ENCODE measurements around the gene PGLYRP2. TPM values are rescaled to one million over a fixed set of nuclear protein-coding genes. Genes with fewer than 3 reads are reported as not detected.
A peak's percentile ranks its signal among the peaks of the same experiment; 100 is the strongest.

PGLYRP2 gene
- total and polyA plus RNA-seq, 7 donors: 0.60 TPM; not detected in 6

- TF ChIP-seq EP300 (IDR thresholded peaks at IDR 0.05): no peak
- no peak for TF ChIP-seq POLR2AphosphoS5 (IDR thresholded peaks at IDR 0.05)
- TF ChIP-seq POLR2A (IDR thresholded peaks at IDR 0.05): no peak
- TF ChIP-seq, protein P1, sequence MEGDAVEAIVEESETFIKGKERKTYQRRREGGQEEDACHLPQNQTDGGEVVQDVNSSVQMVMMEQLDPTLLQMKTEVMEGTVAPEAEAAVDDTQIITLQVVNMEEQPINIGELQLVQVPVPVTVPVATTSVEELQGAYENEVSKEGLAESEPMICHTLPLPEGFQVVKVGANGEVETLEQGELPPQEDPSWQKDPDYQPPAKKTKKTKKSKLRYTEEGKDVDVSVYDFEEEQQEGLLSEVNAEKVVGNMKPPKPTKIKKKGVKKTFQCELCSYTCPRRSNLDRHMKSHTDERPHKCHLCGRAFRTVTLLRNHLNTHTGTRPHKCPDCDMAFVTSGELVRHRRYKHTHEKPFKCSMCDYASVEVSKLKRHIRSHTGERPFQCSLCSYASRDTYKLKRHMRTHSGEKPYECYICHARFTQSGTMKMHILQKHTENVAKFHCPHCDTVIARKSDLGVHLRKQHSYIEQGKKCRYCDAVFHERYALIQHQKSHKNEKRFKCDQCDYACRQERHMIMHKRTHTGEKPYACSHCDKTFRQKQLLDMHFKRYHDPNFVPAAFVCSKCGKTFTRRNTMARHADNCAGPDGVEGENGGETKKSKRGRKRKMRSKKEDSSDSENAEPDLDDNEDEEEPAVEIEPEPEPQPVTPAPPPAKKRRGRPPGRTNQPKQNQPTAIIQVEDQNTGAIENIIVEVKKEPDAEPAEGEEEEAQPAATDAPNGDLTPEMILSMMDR (IDR thresholded peaks at IDR 0.05): no peak
- Histone ChIP-seq H3K27ac (no peak overlapping the region), H3K9me3 (no peaks in the 10 kb centered on the region), H3K36me3 (peaks cover 11 to 46% (median 20%) of the 10 kb centered on the region in 4 donors), H3K4me1 (peaks cover 0 to 46% (median 35%) of the 10 kb centered on the region in 4 donors), H3K27me3 (no peaks in the 10 kb centered on the region), H3K4me3 (peak overlapping the region in 1 of 4 donors; percentile 99)
- intact Hi-C loops (cut with DNase I): loop anchor here (5.0 kb wide), 2 partner anchors 53 to 163 kb away; partner anchors contain the start of gene AKAP8
- 85 to 90% methylated on average over 10 of the region's 10 CpGs for WGBS, 2 donors
- DNase-seq: no peak
Measured at GRCh38 chr19:15430526-15431120, 48.7 kb downstream of the PGLYRP2 start.

DNA sequence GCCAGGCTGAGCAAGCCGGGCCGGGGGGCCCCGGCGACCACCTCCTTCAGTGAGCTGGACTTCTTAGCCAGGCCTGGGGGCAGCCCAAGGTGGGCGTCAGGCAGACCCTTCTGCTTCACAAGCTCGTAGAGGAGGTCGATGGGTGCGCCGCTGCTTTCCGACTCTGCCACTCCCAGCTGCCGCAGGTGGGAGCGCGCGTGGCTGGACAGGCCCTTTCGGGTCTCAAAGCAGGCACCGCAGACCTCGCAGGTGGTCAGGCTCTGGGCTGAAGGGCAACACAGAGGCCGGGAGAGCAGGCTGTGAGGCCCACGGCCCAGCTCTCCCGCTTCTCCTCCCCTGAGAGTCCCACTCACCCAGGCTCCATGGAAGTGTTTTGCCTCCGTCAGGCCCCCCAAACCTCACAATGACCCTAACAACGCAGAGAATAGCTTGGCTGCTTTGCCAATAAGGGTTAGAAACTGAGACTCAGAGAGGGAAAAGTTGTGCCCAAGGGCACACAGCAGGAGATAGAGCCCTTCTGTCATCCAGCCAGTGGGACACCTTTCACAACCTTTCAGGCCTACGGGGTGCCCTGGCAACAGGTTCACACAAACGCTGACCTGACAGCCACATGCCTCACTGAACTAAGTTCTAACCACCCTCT is 49.4 kb downstream of the PGLYRP2 start:
- peaks cover 18 to 52% (median 25%) of the 10 kb centered on the region in 4 donors for H3K36me3 ChIP-seq
- 94% methylated on average over 24 of the region's 24 CpGs for WGBS, 2 donors
- H3K9me3 ChIP-seq: no peaks in the 10 kb centered on the region
- no peak for DNase-seq
- TF ChIP-seq, protein P1 (IDR thresholded peaks at IDR 0.05): no peak
- no peak overlapping the region for H3K4me3 ChIP-seq
- intact Hi-C loops (cut with DNase I): loop anchor here (5.0 kb wide), 2 partner anchors 53 to 163 kb away; partner anchors contain the start of gene AKAP8
- H3K27me3 ChIP-seq: no peaks in the 10 kb centered on the region
- H3K27ac ChIP-seq: no peak overlapping the region
- peaks cover 0 to 46% (median 35%) of the 10 kb centered on the region in 4 donors for H3K4me1 ChIP-seq

- Histone ChIP-seq H3K4me1 (peaks cover 0 to 46% (median 35%) of the 10 kb centered on the region in 4 donors), H3K27me3 (no peaks in the 10 kb centered on the region), H3K9me3 (no peaks in the 10 kb centered on the region), H3K27ac (no peak overlapping the region), H3K36me3 (peaks cover 25 to 60% (median 32%) of the 10 kb centered on the region in 4 donors), H3K4me3 (no peak overlapping the region)
- intact Hi-C loops (cut with DNase I): no loop called here
- WGBS, 2 donors: 93 to 95% methylated on average over 22 of the region's 22 CpGs
- no peak for DNase-seq
- TF ChIP-seq POLR2AphosphoS5 (IDR thresholded peaks at IDR 0.05) (no peak), POLR2A (IDR thresholded peaks at IDR 0.05) (no peak), EP300 (IDR thresholded peaks at IDR 0.05) (no peak)
- TF ChIP-seq, protein P1 (IDR thresholded peaks at IDR 0.05): no peak
Measured at GRCh38 chr19:15428956-15429824, 50.1 kb downstream of the PGLYRP2 start.

GRCh38 chr19:15427991-15428471 is 51.3 kb downstream of the PGLYRP2 start:
- WGBS, 2 donors: 96% methylated on average over 35 of the region's 35 CpGs
- peaks cover 0 to 37% (median 27%) of the 10 kb centered on the region in 4 donors for H3K4me1 ChIP-seq
- no peak overlapping the region for H3K27ac ChIP-seq
- H3K27me3 ChIP-seq: no peaks in the 10 kb centered on the region
- DNase-seq: no peak
- no peak overlapping the region for H3K4me3 ChIP-seq
- peaks cover 0 to 1% (median 0%) of the 10 kb centered on the region in 4 donors for H3K9me3 ChIP-seq
- intact Hi-C loops (cut with DNase I): no loop called here
- TF ChIP-seq POLR2AphosphoS5 (IDR thresholded peaks at IDR 0.05) (no peak), POLR2A (IDR thresholded peaks at IDR 0.05) (no peak), EP300 (IDR thresholded peaks at IDR 0.05) (no peak)
- TF ChIP-seq, protein P1 (IDR thresholded peaks at IDR 0.05): no peak
- peaks cover 35 to 71% (median 44%) of the 10 kb centered on the region in 4 donors for H3K36me3 ChIP-seq

All from sigmoid colon (tissue), 7 donors.